Neural progenitor cell (in vitro differentiated cells): Measurements from ENCODE around the gene RNGTT.

Experiments
- EZH2phosphoT487 ChIP-seq: fragments of 200-600 bp; sonication (generic); IDR thresholded peaks from 2 replicates; pipeline ENCODE4 v1.6.1; 2017; ENCODE audit warnings: antibody characterized with exemption
- TF ChIP-seq, protein P1 (sequence below): fragments of 200-600 bp; sonication (generic); IDR thresholded peaks from 2 replicates; pipeline ENCODE4 v1.5.1; 2017; ENCODE audit warnings: antibody characterized with exemption, mild to moderate bottlenecking

DNA sequence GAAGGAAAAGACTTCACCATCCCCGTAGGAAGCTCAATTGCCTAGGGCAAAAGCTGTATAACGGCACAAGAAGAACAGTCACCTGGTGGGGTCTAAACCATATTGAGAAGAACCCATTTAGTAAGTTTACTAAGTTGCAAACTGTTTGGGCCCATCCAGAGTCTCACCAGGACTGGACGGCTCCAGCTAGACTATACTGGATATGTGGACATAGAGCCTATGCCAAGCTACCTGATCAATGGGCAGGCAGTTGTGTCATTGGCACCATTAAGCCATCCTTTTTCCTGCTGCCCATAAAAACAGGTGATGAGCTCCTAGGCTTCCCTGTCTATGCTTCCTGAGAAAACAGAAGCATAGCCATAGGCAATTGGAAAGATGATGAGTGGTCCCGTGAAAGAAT lies 293.9 kb downstream of the RNGTT start:
- TF ChIP-seq EZH2phosphoT487, result no peak
- TF ChIP-seq, protein P1, sequence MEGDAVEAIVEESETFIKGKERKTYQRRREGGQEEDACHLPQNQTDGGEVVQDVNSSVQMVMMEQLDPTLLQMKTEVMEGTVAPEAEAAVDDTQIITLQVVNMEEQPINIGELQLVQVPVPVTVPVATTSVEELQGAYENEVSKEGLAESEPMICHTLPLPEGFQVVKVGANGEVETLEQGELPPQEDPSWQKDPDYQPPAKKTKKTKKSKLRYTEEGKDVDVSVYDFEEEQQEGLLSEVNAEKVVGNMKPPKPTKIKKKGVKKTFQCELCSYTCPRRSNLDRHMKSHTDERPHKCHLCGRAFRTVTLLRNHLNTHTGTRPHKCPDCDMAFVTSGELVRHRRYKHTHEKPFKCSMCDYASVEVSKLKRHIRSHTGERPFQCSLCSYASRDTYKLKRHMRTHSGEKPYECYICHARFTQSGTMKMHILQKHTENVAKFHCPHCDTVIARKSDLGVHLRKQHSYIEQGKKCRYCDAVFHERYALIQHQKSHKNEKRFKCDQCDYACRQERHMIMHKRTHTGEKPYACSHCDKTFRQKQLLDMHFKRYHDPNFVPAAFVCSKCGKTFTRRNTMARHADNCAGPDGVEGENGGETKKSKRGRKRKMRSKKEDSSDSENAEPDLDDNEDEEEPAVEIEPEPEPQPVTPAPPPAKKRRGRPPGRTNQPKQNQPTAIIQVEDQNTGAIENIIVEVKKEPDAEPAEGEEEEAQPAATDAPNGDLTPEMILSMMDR, result no peak
